HCT116 (cell line): Measurements from ENCODE around the gene WDR17.
A peak's percentile ranks its signal among the peaks of the same experiment; 100 is the strongest.

Experiments used
- CEBPB ChIP-seq: IDR thresholded peaks from 2 replicates; pipeline ENCODE4 v1.6.1; 2012; ENCODE audit warnings: low read depth
- EZH2 ChIP-seq: fragments of 200-600 bp; sonication (generic); IDR thresholded peaks from 2 replicates; pipeline ENCODE4 v1.6.1; 2017; ENCODE audit warnings: antibody characterized with exemption, mixed run types
- FOSL1 ChIP-seq: IDR thresholded peaks from 2 replicates; pipeline ENCODE4 v1.6.1; 2012; ENCODE audit warnings: low read depth
- POLR2A ChIP-seq: IDR thresholded peaks from 2 replicates; pipeline ENCODE4 v1.7.0; 2011; ENCODE audit warnings: borderline replicate concordance; ENCODE audit not compliant: insufficient read depth, insufficient read length; ENCODE audit errors: extremely low read depth
- POLR2AphosphoS5 ChIP-seq: IDR thresholded peaks from 2 replicates; pipeline ENCODE4 v1.6.1; 2011; ENCODE audit warnings: mild to moderate bottlenecking, low read depth, low read length, moderate library complexity
- SIN3A ChIP-seq: IDR thresholded peaks from 2 replicates; pipeline ENCODE4 v1.6.1; 2012; ENCODE audit warnings: low read depth
- SP1 ChIP-seq: IDR thresholded peaks from 2 replicates; pipeline ENCODE4 v1.6.1; 2012; ENCODE audit warnings: low read depth
- YY1 ChIP-seq: IDR thresholded peaks from 2 replicates; pipeline ENCODE4 v1.6.1; 2011; ENCODE audit warnings: low read length, low read depth, moderate library complexity, mild to moderate bottlenecking; ENCODE audit not compliant: insufficient replicate concordance; ENCODE audit errors: extremely low read depth
- ZNF274 ChIP-seq: fragments of 200-500 bp; sonication (Bioruptor generic); IDR thresholded peaks from 2 replicates; pipeline ENCODE4 v1.6.1; 2014; ENCODE audit warnings: mild to moderate bottlenecking, low read depth, low read length, inconsistent platforms
- TF ChIP-seq, protein P1 (sequence below), 3 experiments: fragments of 200-600 bp in 1 of 3; sonication (generic) in 1 of 3; IDR thresholded peaks in 2 of 3; conservative IDR thresholded peaks in 1 of 3; 2 replicates each; pipeline ENCODE4 v1.5.1; 2012 to 2017; ENCODE audit warnings: low read depth in 2 of 3, low read length in 2 of 3, antibody characterized with exemption in 1 of 3, borderline replicate concordance in 1 of 3, control low read depth in 1 of 3, mild to moderate bottlenecking in 1 of 3, mixed read lengths in 1 of 3, mixed run types in 1 of 3, moderate library complexity in 1 of 3; ENCODE audit not compliant: insufficient read depth in 1 of 3
- TF ChIP-seq, protein P2 (sequence below): IDR thresholded peaks from 2 replicates; pipeline ENCODE4 v1.6.1; 2012; ENCODE audit warnings: low read depth
- TF ChIP-seq, protein P3 (sequence below): IDR thresholded peaks from 2 replicates; pipeline ENCODE4 v1.6.1; 2012

DNA sequence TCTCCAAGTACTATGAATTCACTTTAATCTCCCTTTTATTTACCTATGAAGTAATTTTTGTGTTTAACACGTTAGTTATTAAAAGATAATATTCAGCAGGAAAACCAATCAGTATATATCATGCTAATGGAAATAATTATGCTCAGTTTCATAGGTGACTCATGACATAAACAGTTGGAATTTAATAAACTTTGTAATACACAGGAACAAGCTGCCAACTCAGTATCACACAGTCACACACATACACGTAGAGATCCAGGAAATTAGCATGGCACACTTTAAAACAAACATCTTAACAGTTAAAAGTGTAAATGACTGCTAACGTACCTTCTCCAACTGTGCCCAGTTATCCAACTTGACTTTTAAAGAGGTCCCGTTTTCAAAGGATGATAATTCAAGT, 127.5 kb downstream of the WDR17 start:
- TF ChIP-seq, protein P1, sequence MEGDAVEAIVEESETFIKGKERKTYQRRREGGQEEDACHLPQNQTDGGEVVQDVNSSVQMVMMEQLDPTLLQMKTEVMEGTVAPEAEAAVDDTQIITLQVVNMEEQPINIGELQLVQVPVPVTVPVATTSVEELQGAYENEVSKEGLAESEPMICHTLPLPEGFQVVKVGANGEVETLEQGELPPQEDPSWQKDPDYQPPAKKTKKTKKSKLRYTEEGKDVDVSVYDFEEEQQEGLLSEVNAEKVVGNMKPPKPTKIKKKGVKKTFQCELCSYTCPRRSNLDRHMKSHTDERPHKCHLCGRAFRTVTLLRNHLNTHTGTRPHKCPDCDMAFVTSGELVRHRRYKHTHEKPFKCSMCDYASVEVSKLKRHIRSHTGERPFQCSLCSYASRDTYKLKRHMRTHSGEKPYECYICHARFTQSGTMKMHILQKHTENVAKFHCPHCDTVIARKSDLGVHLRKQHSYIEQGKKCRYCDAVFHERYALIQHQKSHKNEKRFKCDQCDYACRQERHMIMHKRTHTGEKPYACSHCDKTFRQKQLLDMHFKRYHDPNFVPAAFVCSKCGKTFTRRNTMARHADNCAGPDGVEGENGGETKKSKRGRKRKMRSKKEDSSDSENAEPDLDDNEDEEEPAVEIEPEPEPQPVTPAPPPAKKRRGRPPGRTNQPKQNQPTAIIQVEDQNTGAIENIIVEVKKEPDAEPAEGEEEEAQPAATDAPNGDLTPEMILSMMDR (IDR thresholded peaks at IDR 0.05 in 2 of 3, conservative IDR thresholded peaks at IDR 0.05 in 1 of 3; ENCODE audit: borderline replicate concordance in 1 of 3, insufficient read depth in 1 of 3, low read depth in 2 of 3, low read length in 2 of 3), result no peak
- TF ChIP-seq EZH2 (no peak), POLR2A (no peak), POLR2AphosphoS5 (no peak), CEBPB (no peak), YY1 (no peak), SIN3A (no peak), SP1 (no peak; the same call in 1 of the 2 replicates), ZNF274 (no peak), FOSL1 (peak; percentile 44; the same call in 1 of the 2 replicates)
- TF ChIP-seq, protein P2, sequence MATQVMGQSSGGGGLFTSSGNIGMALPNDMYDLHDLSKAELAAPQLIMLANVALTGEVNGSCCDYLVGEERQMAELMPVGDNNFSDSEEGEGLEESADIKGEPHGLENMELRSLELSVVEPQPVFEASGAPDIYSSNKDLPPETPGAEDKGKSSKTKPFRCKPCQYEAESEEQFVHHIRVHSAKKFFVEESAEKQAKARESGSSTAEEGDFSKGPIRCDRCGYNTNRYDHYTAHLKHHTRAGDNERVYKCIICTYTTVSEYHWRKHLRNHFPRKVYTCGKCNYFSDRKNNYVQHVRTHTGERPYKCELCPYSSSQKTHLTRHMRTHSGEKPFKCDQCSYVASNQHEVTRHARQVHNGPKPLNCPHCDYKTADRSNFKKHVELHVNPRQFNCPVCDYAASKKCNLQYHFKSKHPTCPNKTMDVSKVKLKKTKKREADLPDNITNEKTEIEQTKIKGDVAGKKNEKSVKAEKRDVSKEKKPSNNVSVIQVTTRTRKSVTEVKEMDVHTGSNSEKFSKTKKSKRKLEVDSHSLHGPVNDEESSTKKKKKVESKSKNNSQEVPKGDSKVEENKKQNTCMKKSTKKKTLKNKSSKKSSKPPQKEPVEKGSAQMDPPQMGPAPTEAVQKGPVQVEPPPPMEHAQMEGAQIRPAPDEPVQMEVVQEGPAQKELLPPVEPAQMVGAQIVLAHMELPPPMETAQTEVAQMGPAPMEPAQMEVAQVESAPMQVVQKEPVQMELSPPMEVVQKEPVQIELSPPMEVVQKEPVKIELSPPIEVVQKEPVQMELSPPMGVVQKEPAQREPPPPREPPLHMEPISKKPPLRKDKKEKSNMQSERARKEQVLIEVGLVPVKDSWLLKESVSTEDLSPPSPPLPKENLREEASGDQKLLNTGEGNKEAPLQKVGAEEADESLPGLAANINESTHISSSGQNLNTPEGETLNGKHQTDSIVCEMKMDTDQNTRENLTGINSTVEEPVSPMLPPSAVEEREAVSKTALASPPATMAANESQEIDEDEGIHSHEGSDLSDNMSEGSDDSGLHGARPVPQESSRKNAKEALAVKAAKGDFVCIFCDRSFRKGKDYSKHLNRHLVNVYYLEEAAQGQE, result no peak
- TF ChIP-seq, protein P3, sequence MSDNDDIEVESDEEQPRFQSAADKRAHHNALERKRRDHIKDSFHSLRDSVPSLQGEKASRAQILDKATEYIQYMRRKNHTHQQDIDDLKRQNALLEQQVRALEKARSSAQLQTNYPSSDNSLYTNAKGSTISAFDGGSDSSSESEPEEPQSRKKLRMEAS, result no peak
